A549 (cell line): ENCODE measurements around the gene PSMD9. TPM values are rescaled to one million over a fixed set of nuclear protein-coding genes. Genes with fewer than 3 reads are reported as not detected.

Source experiments
- ATAC-seq, 2 experiments: fragments of 200-7000 bp in 1 of 2; fragments of >200 bp in 1 of 2; cut with Nextera tagmentation in 1 of 2; cut with Tn5 transposase in 1 of 2; 3 replicates each; pipeline versions ENCODE4 v1.8.0 to v1.9.1; 2018 to 2020; ENCODE audit warnings: mild to moderate bottlenecking in 1 of 2, moderate library complexity in 1 of 2
- CTCF ChIA-PET: fragments of 300-600 bp; sonication (Branson Sonifier 250); formaldehyde crosslinking; extraction: SDS; loops from one replicate; lab custom pipeline; 2021; ENCODE audit warnings: antibody characterized with exemption, inconsistent platforms; lab: Yijun Ruan, JAX
- POLR2A ChIA-PET: fragments of 350-600 bp; formaldehyde crosslinking; extraction: SDS; loops from one replicate; lab custom pipeline; 2021; ENCODE audit warnings: antibody characterized with exemption, inconsistent platforms; lab: Yijun Ruan, JAX
- DNase-seq, 2 experiments: peaks; one replicate each; pipeline versions ENCODE4 v3.0.0 to v3.0.0-alpha.2; 2011 to 2016; ENCODE audit warnings: low read depth in 1 of 2, low spot score in 1 of 2
- FAIRE-seq: peaks from 2 replicates; lab custom pipeline; 2011; peaks lifted over from hg19 to GRCh38; lab: Jason Lieb, UNC
- H3K27ac ChIP-seq, 2 experiments: fragments of >200 bp; sonication (Bioruptor Twin); formaldehyde crosslinking; 3 replicates each; pipeline ENCODE4 v1.5.1; 2016 to 2017
- H3K4me1 ChIP-seq: fragments of >200 bp; sonication (Bioruptor Twin); formaldehyde crosslinking; 3 replicates; pipeline ENCODE4 v1.6.1; 2016
- H3K4me2 ChIP-seq: fragments of >200 bp; sonication (Bioruptor Twin); formaldehyde crosslinking; 3 replicates; pipeline ENCODE4 v1.6.1; 2016
- H3K4me3 ChIP-seq: fragments of >200 bp; sonication (Bioruptor Twin); formaldehyde crosslinking; 3 replicates; pipeline ENCODE4 v1.5.1; 2016
- H3K9me3 ChIP-seq: fragments of >200 bp; sonication (Bioruptor Twin); formaldehyde crosslinking; 3 replicates; pipeline ENCODE4 v1.6.1; 2016
- CBX8 ChIP-seq: fragments of 200-600 bp; sonication (generic); IDR thresholded peaks from 2 replicates; pipeline ENCODE4 v1.6.1; 2016
- CEBPB ChIP-seq, 2 experiments: fragments of >200 bp in 1 of 2; sonication (Bioruptor Twin) in 1 of 2; formaldehyde crosslinking in 1 of 2; IDR thresholded peaks; 2 replicates each; pipeline ENCODE4 v1.6.1; 2012 to 2016
- CHD4 ChIP-seq: fragments of 200-600 bp; sonication (generic); IDR thresholded peaks from 2 replicates; pipeline ENCODE4 v1.6.1; 2016; ENCODE audit warnings: antibody characterized with exemption, mild to moderate bottlenecking, borderline replicate concordance
- EP300 ChIP-seq, 2 experiments: fragments of >200 bp; sonication (Bioruptor Twin); formaldehyde crosslinking; IDR thresholded peaks; 2 replicates in 1 of 2; 3 replicates in 1 of 2; pipeline ENCODE4 v1.6.1; 2016 to 2017
- ESRRA ChIP-seq: fragments of 150-350 bp; IDR thresholded peaks from 2 replicates; pipeline ENCODE4 v1.6.1; 2014; ENCODE audit warnings: mild to moderate bottlenecking, low read length, borderline replicate concordance
- FOSB ChIP-seq: fragments of 250-450 bp; sonication (Bioruptor Pico); IDR thresholded peaks from 2 replicates; pipeline ENCODE4 v1.5.0; 2020; ENCODE audit warnings: mild to moderate bottlenecking, moderate library complexity
- FOSL2 ChIP-seq, 2 experiments: fragments of 450-650 bp in 1 of 2; fragments of >200 bp in 1 of 2; sonication (Bioruptor Twin) in 1 of 2; formaldehyde crosslinking; IDR thresholded peaks; 2 replicates each; pipeline versions ENCODE4 v1.5.0 to v1.6.1; 2016 to 2020; ENCODE audit warnings: mild to moderate bottlenecking in 1 of 2, moderate library complexity in 1 of 2
- GATA3 ChIP-seq: IDR thresholded peaks from 2 replicates; pipeline ENCODE4 v1.6.1; 2012; ENCODE audit warnings: borderline replicate concordance
- HOXA7 ChIP-seq: fragments of 250-450 bp; sonication (Bioruptor Pico); IDR thresholded peaks from 2 replicates; pipeline ENCODE4 v1.5.0; 2020; ENCODE audit warnings: mild to moderate bottlenecking, moderate library complexity
- KDM5A ChIP-seq: fragments of 200-600 bp; sonication (generic); IDR thresholded peaks from 2 replicates; pipeline ENCODE4 v1.6.1; 2016; ENCODE audit warnings: antibody characterized with exemption, mild to moderate bottlenecking
- MAZ ChIP-seq: fragments of 150-350 bp; IDR thresholded peaks from 2 replicates; pipeline ENCODE4 v1.6.1; 2014; ENCODE audit warnings: antibody characterized with exemption, low read depth, low read length, borderline replicate concordance
- NFE2L2 ChIP-seq: fragments of 150-350 bp; conservative IDR thresholded peaks from 2 replicates; pipeline ENCODE4 v1.6.1; 2014; ENCODE audit warnings: low read length
- NR3C1 ChIP-seq: fragments of >200 bp; sonication (Bioruptor Twin); formaldehyde crosslinking; IDR thresholded peaks from 3 replicates; pipeline ENCODE4 v1.6.1; 2017
- POLR2AphosphoS2 ChIP-seq: conservative IDR thresholded peaks from 2 replicates; pipeline ENCODE4 v1.6.1; 2012; ENCODE audit warnings: low read length, improper control_type of control experiment, inconsistent platforms
- RARB ChIP-seq: fragments of 250-450 bp; sonication (Bioruptor Pico); IDR thresholded peaks from 2 replicates; pipeline ENCODE4 v1.8.0; 2021; ENCODE audit warnings: mild to moderate bottlenecking, moderate library complexity
- SMC3 ChIP-seq: fragments of >200 bp; sonication (Bioruptor Twin); formaldehyde crosslinking; IDR thresholded peaks from 3 replicates; pipeline ENCODE4 v1.6.1; 2018; ENCODE audit warnings: inconsistent platforms
- TFCP2L1 ChIP-seq: fragments of 250-450 bp; sonication (Bioruptor Pico); IDR thresholded peaks from 2 replicates; pipeline ENCODE4 v1.5.0; 2021; ENCODE audit warnings: mild to moderate bottlenecking
- TP53 ChIP-seq: fragments of 250-450 bp; sonication (Bioruptor Pico); IDR thresholded peaks from 2 replicates; pipeline ENCODE4 v1.5.0; 2021; ENCODE audit warnings: mild to moderate bottlenecking, moderate library complexity
- ZC3H11A ChIP-seq: fragments of 450-650 bp; IDR thresholded peaks from 2 replicates; pipeline ENCODE4 v1.6.1; 2014; ENCODE audit warnings: antibody characterized with exemption, mild to moderate bottlenecking
- ZNF302 ChIP-seq: fragments of 250-450 bp; sonication (Bioruptor Pico); IDR thresholded peaks from 2 replicates; pipeline ENCODE4 v1.9.0; 2021; ENCODE audit warnings: inconsistent platforms, mild to moderate bottlenecking, moderate library complexity
- WGBS: methylation state at CpG from one replicate; pipeline ENCODE4 v1.1.6; 2017; ENCODE audit errors: missing lambda C conversion rate; 5-methylcytosine and 5-hydroxymethylcytosine counted together
- polyA plus RNA-seq, 4 experiments: library from polyadenylated mRNA; depleted of rRNA in 3 of 4; stranded (reverse); fragments of >200 nt; fragmentation: RNase III in 1 of 4; extraction: RNeasy Plus Mini Kit Qiagen cat#74134 plus additional on column Dnase treatment in 1 of 4; gene quantifications; 2 replicates in 3 of 4; 3 replicates in 1 of 4; pipeline ENCODE4 v1.2.3, GENCODE V29; 2011 to 2017
- TF ChIP-seq, protein P1 (sequence below): fragments of 150-350 bp; IDR thresholded peaks from 2 replicates; pipeline ENCODE4 v1.6.1; 2014; ENCODE audit warnings: low read depth, mild to moderate bottlenecking, low read length
- TF ChIP-seq, protein P2 (sequence below): fragments of >200 bp; sonication (Bioruptor Twin); formaldehyde crosslinking; IDR thresholded peaks from 3 replicates; pipeline ENCODE4 v1.5.1; 2016
- TF ChIP-seq, protein P3 (sequence below): fragments of 250-450 bp; sonication (Bioruptor Pico); IDR thresholded peaks from 2 replicates; pipeline ENCODE4 v1.5.0; 2021; ENCODE audit warnings: mild to moderate bottlenecking, moderate library complexity, borderline replicate concordance

Gene PSMD9
- polyA plus RNA-seq, 2 of the 4 experiments (the other 2 are of a cell fraction), result 89.3 to 147 TPM

DNA sequence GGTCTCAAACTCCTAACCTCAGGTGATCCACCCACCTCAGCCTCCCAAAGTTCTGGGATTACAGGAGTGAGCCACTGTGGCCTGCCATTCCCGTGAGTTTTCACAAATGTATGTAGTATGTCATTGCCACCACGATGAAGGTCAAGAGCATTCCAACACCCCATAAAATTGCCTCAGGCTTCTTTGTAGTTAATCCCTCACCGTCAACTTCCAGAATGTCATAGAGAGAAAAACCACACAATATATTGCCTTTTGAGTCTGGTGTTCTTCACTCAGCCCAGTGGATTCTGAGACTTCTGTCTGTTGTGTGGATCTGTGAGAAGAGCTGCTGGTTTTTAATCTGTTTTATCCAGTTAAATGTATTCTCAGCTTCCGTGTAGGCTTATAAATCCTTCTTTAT, 17.2 kb downstream of the PSMD9 start:
- Histone ChIP-seq H3K9me3 (no peaks in the 10 kb centered on the region), H3K4me1 (no peaks in the 10 kb centered on the region), H3K27ac (no peak overlapping the region), H3K4me3 (no peak overlapping the region), H3K4me2 (no peak overlapping the region)
- DNase-seq, result no peak
- FAIRE-seq, result no peak
- ChIA-PET POLR2A (no interaction called here), CTCF (interaction anchor here (1.4 to 2.1 kb wide), 2 partner anchors 62 to 111 kb away, joined by 3 to 7 read pairs; no protein-coding TSS in a partner anchor)
- WGBS, result 71% methylated on average over 4 of the region's 4 CpGs
- TF ChIP-seq CBX8, result no peak
- no peak for TF ChIP-seq MAZ
- no peak for TF ChIP-seq NFE2L2
- no peak for TF ChIP-seq EP300 (IDR thresholded peaks at IDR 0.05)
- TF ChIP-seq KDM5A, result no peak
- no peak for TF ChIP-seq SMC3
- TF ChIP-seq, protein P1, sequence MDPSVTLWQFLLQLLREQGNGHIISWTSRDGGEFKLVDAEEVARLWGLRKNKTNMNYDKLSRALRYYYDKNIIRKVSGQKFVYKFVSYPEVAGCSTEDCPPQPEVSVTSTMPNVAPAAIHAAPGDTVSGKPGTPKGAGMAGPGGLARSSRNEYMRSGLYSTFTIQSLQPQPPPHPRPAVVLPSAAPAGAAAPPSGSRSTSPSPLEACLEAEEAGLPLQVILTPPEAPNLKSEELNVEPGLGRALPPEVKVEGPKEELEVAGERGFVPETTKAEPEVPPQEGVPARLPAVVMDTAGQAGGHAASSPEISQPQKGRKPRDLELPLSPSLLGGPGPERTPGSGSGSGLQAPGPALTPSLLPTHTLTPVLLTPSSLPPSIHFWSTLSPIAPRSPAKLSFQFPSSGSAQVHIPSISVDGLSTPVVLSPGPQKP, result no peak
- no peak for TF ChIP-seq TFCP2L1 (CRISPR knock-in tag)
- TF ChIP-seq NR3C1, result no peak
- TF ChIP-seq CHD4, result no peak
- TF ChIP-seq POLR2AphosphoS2, result no peak
- no peak for TF ChIP-seq FOSB (CRISPR knock-in tag)
- ATAC-seq, result no peak

DNA sequence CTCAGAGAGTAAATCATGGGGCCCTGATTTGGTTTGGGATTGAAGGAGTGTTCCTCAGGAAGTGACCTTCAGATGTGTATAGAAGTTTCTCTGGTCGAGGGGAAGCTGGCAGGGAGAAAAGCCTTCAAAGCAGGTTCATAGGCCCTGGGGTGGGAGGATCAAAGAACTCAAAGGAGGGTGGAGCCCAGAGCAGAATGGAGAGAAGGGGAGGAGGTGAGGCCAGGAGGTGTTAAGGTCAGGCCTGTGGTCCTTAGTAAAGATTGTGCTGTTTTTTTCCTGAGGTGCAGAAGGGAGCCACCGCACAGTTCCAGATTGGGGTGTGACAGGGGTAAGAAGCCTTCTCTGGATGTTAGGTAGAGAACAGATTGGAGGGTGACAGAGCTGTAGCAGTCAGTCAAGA, 20.1 kb downstream of the PSMD9 start:
- CTCF ChIA-PET, result interaction anchor here (0.7 to 1.6 kb wide), 5 partner anchors 15 to 214 kb away, joined by 3 read pairs; partner anchors contain the start of genes PSMD9 and RHOF
- Histone ChIP-seq H3K4me2 (no peak overlapping the region), H3K4me3 (no peak overlapping the region), H3K27ac (no peak overlapping the region), H3K4me1 (no peaks in the 10 kb centered on the region)
- ATAC-seq (peak in 1 of 2 experiments; percentile 28; a peak in 1 of 6 replicates), FAIRE-seq (no peak), DNase-seq (no peak)
- POLR2A ChIA-PET, result interaction anchor here (0.6 kb wide), 1 partner anchor 43 kb away, joined by 4 read pairs; no protein-coding TSS in a partner anchor
- WGBS, result 75% methylated on average over 2 of the region's 2 CpGs
- no peak for TF ChIP-seq FOSL2 (IDR thresholded peaks at IDR 0.05)
- TF ChIP-seq FOSL2 (CRISPR knock-in tag; IDR thresholded peaks at IDR 0.05), result no peak
- no peak for TF ChIP-seq ZNF302
- no peak for TF ChIP-seq NR3C1
- no peak for TF ChIP-seq ESRRA
- no peak for TF ChIP-seq HOXA7 (CRISPR knock-in tag)
- TF ChIP-seq, all 56 proteins: peak for 0
- H3K9me3 ChIP-seq, result no peaks in the 10 kb centered on the region

DNA sequence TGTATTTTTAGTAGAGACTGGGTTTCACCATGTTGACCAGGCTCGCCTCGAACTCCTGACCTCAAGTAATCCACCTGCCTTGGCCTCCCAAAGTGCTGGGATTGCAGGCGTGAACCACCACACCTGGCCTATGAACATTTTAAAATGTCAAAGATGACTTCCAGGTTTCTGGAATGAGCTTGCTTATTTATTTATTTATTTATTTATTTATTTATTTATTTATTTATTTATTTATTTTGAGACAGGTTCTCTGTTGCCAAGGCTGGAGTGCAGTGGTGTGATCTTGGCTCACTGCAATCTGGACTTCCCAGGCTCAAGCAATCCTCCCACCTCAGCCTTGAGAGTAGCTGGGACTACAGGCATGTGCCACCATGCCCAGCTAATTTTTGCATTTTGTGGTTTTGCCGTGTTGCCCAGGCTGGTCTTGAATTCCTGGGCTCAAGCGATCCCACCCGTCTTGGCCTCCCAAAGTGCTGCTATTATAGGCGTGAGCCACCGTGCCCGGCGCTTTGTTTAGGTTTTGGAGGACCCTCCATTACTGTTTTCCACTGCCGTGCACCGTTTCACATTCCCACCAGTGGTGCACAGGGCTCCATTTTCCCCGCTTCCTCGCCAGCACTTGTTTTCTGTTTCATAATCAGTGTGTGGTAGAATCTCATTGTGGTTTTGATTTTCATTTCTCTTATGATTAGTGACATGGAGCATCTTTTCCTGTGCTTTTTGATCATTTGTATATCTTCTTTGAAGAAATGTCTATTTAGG, 23.4 kb downstream of the PSMD9 start:
- no peak for TF ChIP-seq GATA3
- peak; percentile 98 for TF ChIP-seq ZC3H11A
- no peak for TF ChIP-seq TP53
- Histone ChIP-seq H3K27ac (no peak overlapping the region), H3K4me3 (no peak overlapping the region), H3K9me3 (no peaks in the 10 kb centered on the region), H3K4me2 (no peak overlapping the region), H3K4me1 (no peaks in the 10 kb centered on the region)
- ATAC-seq (no peak), FAIRE-seq (no peak), DNase-seq (no peak)
- ChIA-PET CTCF (interaction anchor here (0.8 kb wide), 1 partner anchor 118 kb away, joined by 3 read pairs; no protein-coding TSS in a partner anchor), POLR2A (no interaction called here)
- WGBS, result 94% methylated on average over 14 of the region's 14 CpGs

DNA sequence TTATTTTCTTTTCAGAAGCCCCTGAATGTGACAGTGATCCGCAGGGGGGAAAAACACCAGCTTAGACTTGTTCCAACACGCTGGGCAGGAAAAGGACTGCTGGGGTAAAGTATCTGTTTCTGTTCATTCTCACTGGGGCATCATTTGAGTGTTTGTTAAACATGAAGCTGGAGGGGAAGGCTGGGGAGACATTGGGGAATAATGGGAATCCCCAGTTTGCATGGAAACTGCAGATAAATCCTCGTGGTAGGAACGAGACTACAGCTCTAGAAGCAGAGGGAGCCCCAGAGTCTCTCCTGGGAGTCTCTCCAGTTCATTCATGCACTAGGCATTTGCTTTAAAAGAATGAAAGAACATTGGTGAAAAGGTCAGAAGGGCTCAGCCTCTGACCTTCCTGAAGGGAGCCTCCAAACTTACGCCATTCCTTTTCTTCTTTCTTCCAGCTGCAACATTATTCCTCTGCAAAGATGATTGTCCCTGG, 27.3 kb downstream of the PSMD9 start:
- no peak overlapping the region for H3K4me3 ChIP-seq
- no peak overlapping the region for H3K4me2 ChIP-seq
- no peaks in the 10 kb centered on the region for H3K9me3 ChIP-seq
- no peak for ATAC-seq
- ChIA-PET POLR2A (interaction anchor here (0.6 kb wide), 1 partner anchor 50 kb away, joined by 4 read pairs; no protein-coding TSS in a partner anchor), CTCF (interaction anchor here (0.5 to 2.9 kb wide), 16 partner anchors 8 to 901 kb away, joined by 3 to 9 read pairs (median 4); no protein-coding TSS in a partner anchor)
- FAIRE-seq, result no peak
- 67% methylated on average over 5 of the region's 5 CpGs for WGBS
- TF ChIP-seq ZNF302 (no peak), MAZ (no peak), EP300 (IDR thresholded peaks at IDR 0.05) (no peak), CBX8 (no peak), GATA3 (no peak), RARB (CRISPR knock-in tag) (no peak), CEBPB (IDR thresholded peaks at IDR 0.05) (no peak)
- TF ChIP-seq, protein P2, sequence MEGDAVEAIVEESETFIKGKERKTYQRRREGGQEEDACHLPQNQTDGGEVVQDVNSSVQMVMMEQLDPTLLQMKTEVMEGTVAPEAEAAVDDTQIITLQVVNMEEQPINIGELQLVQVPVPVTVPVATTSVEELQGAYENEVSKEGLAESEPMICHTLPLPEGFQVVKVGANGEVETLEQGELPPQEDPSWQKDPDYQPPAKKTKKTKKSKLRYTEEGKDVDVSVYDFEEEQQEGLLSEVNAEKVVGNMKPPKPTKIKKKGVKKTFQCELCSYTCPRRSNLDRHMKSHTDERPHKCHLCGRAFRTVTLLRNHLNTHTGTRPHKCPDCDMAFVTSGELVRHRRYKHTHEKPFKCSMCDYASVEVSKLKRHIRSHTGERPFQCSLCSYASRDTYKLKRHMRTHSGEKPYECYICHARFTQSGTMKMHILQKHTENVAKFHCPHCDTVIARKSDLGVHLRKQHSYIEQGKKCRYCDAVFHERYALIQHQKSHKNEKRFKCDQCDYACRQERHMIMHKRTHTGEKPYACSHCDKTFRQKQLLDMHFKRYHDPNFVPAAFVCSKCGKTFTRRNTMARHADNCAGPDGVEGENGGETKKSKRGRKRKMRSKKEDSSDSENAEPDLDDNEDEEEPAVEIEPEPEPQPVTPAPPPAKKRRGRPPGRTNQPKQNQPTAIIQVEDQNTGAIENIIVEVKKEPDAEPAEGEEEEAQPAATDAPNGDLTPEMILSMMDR, result no peak
- TF ChIP-seq, protein P3, sequence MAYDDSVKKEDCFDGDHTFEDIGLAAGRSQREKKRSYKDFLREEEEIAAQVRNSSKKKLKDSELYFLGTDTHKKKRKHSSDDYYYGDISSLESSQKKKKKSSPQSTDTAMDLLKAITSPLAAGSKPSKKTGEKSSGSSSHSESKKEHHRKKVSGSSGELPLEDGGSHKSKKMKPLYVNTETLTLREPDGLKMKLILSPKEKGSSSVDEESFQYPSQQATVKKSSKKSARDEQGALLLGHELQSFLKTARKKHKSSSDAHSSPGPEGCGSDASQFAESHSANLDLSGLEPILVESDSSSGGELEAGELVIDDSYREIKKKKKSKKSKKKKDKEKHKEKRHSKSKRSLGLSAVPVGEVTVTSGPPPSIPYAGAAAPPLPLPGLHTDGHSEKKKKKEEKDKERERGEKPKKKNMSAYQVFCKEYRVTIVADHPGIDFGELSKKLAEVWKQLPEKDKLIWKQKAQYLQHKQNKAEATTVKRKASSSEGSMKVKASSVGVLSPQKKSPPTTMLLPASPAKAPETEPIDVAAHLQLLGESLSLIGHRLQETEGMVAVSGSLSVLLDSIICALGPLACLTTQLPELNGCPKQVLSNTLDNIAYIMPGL (CRISPR knock-in tag), result no peak
- no peak for DNase-seq
- no peaks in the 10 kb centered on the region for H3K4me1 ChIP-seq
- no peak overlapping the region for H3K27ac ChIP-seq
